Measurements from ENCODE around the gene RBM12. TPM values are rescaled to one million over a fixed set of nuclear protein-coding genes. Genes with fewer than 3 reads are reported as not detected.
"Not testable (repeated sequence)": the region's sequence is repeated elsewhere in the genome, so short reads cannot be mapped to it uniquely, and the experiment has no call there.

Gene RBM12
- total and polyA plus RNA-seq, 2 donors (not counting 1 experiment from before 2014, with no cell fraction given), result 52.7 to 144 TPM

DNA sequence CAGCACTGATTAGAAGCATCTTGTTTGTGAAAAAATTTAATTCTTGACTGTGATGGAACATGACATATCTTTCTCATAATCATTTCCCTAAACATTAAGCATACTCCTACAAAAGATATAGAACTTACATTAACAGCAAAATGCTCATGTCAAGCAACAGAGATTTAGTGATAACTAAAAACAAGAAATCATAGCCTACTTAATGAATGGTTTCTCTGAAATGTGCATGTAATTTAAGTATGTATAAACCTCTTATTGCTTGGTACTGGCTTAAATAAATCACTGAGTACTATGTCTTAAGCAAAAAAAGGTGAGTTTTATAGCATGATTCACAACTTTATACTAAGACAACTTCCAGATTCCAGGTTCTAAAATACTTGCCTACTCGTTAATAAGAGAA lies 43.8 kb upstream of the RBM12 start:
- CTCF ChIA-PET, result interaction anchor here (0.8 to 1.9 kb wide), 2 partner anchors 9 to 246 kb away, joined by 3 to 4 read pairs; partner anchors contain the start of genes NFS1 and ROMO1
- Histone ChIP-seq H3K9ac (ENCODE audit: low read length) (no peak overlapping the region), H4K20me1 (ENCODE audit: control insufficient read depth, insufficient read depth, low read length, poor library complexity, severe bottlenecking) (peaks cover 43% of the 10 kb centered on the region), H3K36me3 (replicated peaks in 1 of 2; ENCODE audit: control extremely low read depth in 1 of 2, control insufficient read depth in 1 of 2, extremely low read depth in 1 of 2, insufficient read depth in 2 of 2, low read length in 1 of 2) (peaks cover 25 to 89% of the 10 kb centered on the region in 2 experiments), H3K4me1 (ENCODE audit: control insufficient read depth in 2 of 2, insufficient read depth in 2 of 2, low read length in 2 of 2) (peaks cover 0 to 5% of the 10 kb centered on the region in 2 donors), H2AFZ (ENCODE audit: insufficient read depth, low read depth, low read length, poor library complexity, severe bottlenecking) (no peak overlapping the region), H3K4me2 (replicated peaks; ENCODE audit: low read depth, low read length, poor library complexity, severe bottlenecking) (no peak overlapping the region), H3K79me2 (ENCODE audit: control insufficient read depth, insufficient read depth, low read length) (peaks cover 44% of the 10 kb centered on the region), H3K4me3 (ENCODE audit: control extremely low read depth in 1 of 5, extremely low read depth in 1 of 5, insufficient read depth in 1 of 5, low read depth in 2 of 5, low read length in 4 of 5) (no peak overlapping the region), H3K9me3 (ENCODE audit: control extremely low read depth in 1 of 3, control insufficient read depth in 2 of 3, insufficient read depth in 1 of 3, low read length in 2 of 3) (no peaks in the 10 kb centered on the region), H3K27me3 (replicated peaks in 1 of 4; ENCODE audit: control extremely low read depth in 1 of 4, control insufficient read depth in 3 of 4, insufficient read depth in 4 of 4, low read length in 3 of 4) (no peaks in the 10 kb centered on the region), H3K27ac (ENCODE audit: low read length in 2 of 2) (no peak overlapping the region)
- ATAC-seq (ENCODE audit: low read depth) (no peak), DNase-seq (peak; percentile 12)
- no peak for TF ChIP-seq EZH2 (IDR thresholded peaks at IDR 0.05; ENCODE audit: borderline replicate concordance, insufficient read depth, low read depth, low read length, poor library complexity, severe bottlenecking)
- TF ChIP-seq, protein P1, sequence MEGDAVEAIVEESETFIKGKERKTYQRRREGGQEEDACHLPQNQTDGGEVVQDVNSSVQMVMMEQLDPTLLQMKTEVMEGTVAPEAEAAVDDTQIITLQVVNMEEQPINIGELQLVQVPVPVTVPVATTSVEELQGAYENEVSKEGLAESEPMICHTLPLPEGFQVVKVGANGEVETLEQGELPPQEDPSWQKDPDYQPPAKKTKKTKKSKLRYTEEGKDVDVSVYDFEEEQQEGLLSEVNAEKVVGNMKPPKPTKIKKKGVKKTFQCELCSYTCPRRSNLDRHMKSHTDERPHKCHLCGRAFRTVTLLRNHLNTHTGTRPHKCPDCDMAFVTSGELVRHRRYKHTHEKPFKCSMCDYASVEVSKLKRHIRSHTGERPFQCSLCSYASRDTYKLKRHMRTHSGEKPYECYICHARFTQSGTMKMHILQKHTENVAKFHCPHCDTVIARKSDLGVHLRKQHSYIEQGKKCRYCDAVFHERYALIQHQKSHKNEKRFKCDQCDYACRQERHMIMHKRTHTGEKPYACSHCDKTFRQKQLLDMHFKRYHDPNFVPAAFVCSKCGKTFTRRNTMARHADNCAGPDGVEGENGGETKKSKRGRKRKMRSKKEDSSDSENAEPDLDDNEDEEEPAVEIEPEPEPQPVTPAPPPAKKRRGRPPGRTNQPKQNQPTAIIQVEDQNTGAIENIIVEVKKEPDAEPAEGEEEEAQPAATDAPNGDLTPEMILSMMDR (IDR thresholded peaks at IDR 0.05), result no peak
- H3K27ac Mint-ChIP-seq, result no peak overlapping the region
- intact Hi-C loops (cut with micrococcal nuclease), result no loop called here
- no peaks in the 10 kb centered on the region for H3K9me3 Mint-ChIP-seq (ENCODE audit: insufficient read depth)
- H3K27me3 Mint-ChIP-seq, result no peaks in the 10 kb centered on the region
- peaks cover 24% of the 10 kb centered on the region for H3K4me1 Mint-ChIP-seq
- POLR2A ChIA-PET, result no interaction called here
- no CpG with 5 or more reads among the region's 1 CpG for WGBS (ENCODE audit: insufficient coverage)
- H3K4me3 Mint-ChIP-seq, result no peak overlapping the region

DNA sequence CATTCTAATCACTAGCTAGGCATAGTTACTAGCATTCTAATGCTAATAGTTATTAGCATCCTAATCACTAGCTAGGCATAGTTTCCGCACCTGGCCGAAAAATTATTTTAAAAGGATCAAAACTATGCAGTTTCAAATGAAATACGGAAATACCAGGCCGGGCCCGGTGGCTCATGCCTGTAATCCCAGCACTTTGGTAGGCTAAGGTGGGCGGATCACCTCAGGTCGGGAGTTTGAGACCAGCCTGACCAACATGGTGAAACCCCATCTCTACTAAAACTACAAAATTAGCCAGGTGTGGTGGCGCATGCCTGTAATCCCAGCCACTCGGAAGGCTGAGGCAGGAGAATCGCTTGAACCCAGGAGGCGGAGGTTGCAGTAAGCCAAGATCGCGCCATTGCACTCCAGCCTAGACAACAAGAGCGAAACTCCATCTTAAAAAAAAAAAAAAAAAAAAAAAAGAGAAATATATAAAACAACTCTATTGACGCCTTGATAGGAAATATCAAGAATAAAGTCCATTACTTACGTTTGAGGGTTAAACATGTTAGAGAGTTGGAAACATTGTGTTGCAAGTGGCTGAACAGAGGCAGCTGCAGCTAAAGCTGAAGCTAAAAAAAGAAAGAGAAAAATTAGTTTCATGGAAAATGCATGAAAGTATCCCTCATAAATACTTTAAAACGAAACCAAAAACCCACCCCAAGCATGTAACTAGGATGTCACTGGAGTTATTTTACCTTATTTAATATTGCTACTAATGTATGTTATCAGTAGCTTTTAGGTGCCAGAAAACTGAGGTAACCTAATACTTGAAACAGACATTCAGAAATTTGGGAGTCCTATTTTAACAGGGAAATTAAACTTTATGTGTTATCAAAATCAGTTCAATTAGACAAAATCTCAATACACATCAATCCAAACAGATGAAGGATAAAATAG lies 42.2 kb upstream of the RBM12 start:
- H3K4me3 Mint-ChIP-seq; H3K4me2 ChIP-seq (replicated peaks; ENCODE audit: low read depth, low read length, poor library complexity, severe bottlenecking); H3K4me3 ChIP-seq (ENCODE audit: control extremely low read depth in 1 of 5, extremely low read depth in 1 of 5, insufficient read depth in 1 of 5, low read depth in 2 of 5, low read length in 4 of 5); H3K27me3 Mint-ChIP-seq; H3K9me3 ChIP-seq (ENCODE audit: control extremely low read depth in 1 of 3, control insufficient read depth in 2 of 3, insufficient read depth in 1 of 3, low read length in 2 of 3); H3K4me1 ChIP-seq (ENCODE audit: control insufficient read depth in 2 of 2, insufficient read depth in 2 of 2, low read length in 2 of 2); ATAC-seq (ENCODE audit: low read depth); H3K27ac ChIP-seq (ENCODE audit: low read length in 2 of 2); H3K27me3 ChIP-seq (replicated peaks in 1 of 4; ENCODE audit: control extremely low read depth in 1 of 4, control insufficient read depth in 3 of 4, insufficient read depth in 4 of 4, low read length in 3 of 4); POLR2A ChIA-PET; H3K27ac Mint-ChIP-seq; H3K9ac ChIP-seq (ENCODE audit: low read length); H3K9me3 Mint-ChIP-seq (ENCODE audit: insufficient read depth); H2AFZ ChIP-seq (ENCODE audit: insufficient read depth, low read depth, low read length, poor library complexity, severe bottlenecking); intact Hi-C loops (cut with micrococcal nuclease): not testable (repeated sequence)
- Histone ChIP-seq H3K36me3 (replicated peaks in 1 of 2; ENCODE audit: control extremely low read depth in 1 of 2, control insufficient read depth in 1 of 2, extremely low read depth in 1 of 2, insufficient read depth in 2 of 2, low read length in 1 of 2) (peaks cover 23 to 91% of the 10 kb centered on the region in 2 experiments), H4K20me1 (ENCODE audit: control insufficient read depth, insufficient read depth, low read length, poor library complexity, severe bottlenecking) (peaks cover 37% of the 10 kb centered on the region), H3K79me2 (ENCODE audit: control insufficient read depth, insufficient read depth, low read length) (peaks cover 29% of the 10 kb centered on the region)
- 98% methylated on average over 6 of the region's 17 CpGs for WGBS (ENCODE audit: insufficient coverage)
- CTCF ChIA-PET, result interaction anchor here (0.6 to 1.6 kb wide), 2 partner anchors 10 to 78 kb away, joined by 3 read pairs; no protein-coding TSS in a partner anchor
- peaks cover 18% of the 10 kb centered on the region for H3K4me1 Mint-ChIP-seq
- peak; percentile 7 for DNase-seq

DNA sequence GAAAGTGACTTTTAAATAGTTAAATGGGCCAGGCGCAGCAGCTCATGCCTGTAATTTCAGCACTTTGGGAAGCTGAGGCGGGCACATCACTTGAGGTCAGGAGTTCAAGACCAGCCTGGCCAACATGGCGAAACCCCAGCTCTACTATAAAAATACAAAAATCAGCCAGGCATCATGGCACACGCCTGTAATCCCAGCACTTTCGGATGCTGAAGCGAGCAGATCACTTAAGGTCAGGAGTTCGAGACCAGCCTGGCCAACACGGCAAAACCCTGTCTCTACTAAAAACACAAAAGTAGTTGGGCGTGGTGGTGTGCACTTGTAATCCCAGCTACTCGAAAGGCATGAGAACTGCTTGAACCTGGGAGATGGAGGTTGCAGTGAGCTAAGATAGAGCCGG lies 41.2 kb upstream of the RBM12 start:
- H3K4me3 Mint-ChIP-seq, result not testable (repeated sequence)

More for the DNA sequence above, 41.2 kb upstream of the RBM12 start:
- H3K4me1 Mint-ChIP-seq, result peaks cover 11% of the 10 kb centered on the region
- H3K9me3 ChIP-seq (ENCODE audit: control extremely low read depth in 1 of 3, control insufficient read depth in 2 of 3, insufficient read depth in 1 of 3, low read length in 2 of 3); H3K4me3 ChIP-seq (ENCODE audit: control extremely low read depth in 1 of 5, extremely low read depth in 1 of 5, insufficient read depth in 1 of 5, low read depth in 2 of 5, low read length in 4 of 5); H3K4me2 ChIP-seq (replicated peaks; ENCODE audit: low read depth, low read length, poor library complexity, severe bottlenecking); H3K9ac ChIP-seq (ENCODE audit: low read length); H2AFZ ChIP-seq (ENCODE audit: insufficient read depth, low read depth, low read length, poor library complexity, severe bottlenecking); H3K4me1 ChIP-seq (ENCODE audit: control insufficient read depth in 2 of 2, insufficient read depth in 2 of 2, low read length in 2 of 2); POLR2A ChIA-PET; intact Hi-C loops (cut with micrococcal nuclease); H3K9me3 Mint-ChIP-seq (ENCODE audit: insufficient read depth); H3K27ac Mint-ChIP-seq; ATAC-seq (ENCODE audit: low read depth); H3K27ac ChIP-seq (ENCODE audit: low read length in 2 of 2); H3K27me3 Mint-ChIP-seq; H3K27me3 ChIP-seq (replicated peaks in 1 of 4; ENCODE audit: control extremely low read depth in 1 of 4, control insufficient read depth in 3 of 4, insufficient read depth in 4 of 4, low read length in 3 of 4): not testable (repeated sequence)
- 93% methylated on average over 7 of the region's 11 CpGs for WGBS (ENCODE audit: insufficient coverage)
- Histone ChIP-seq H3K36me3 (replicated peaks in 1 of 2; ENCODE audit: control extremely low read depth in 1 of 2, control insufficient read depth in 1 of 2, extremely low read depth in 1 of 2, insufficient read depth in 2 of 2, low read length in 1 of 2) (peaks cover 22 to 82% of the 10 kb centered on the region in 2 experiments), H3K79me2 (ENCODE audit: control insufficient read depth, insufficient read depth, low read length) (peaks cover 25% of the 10 kb centered on the region), H4K20me1 (ENCODE audit: control insufficient read depth, insufficient read depth, low read length, poor library complexity, severe bottlenecking) (peaks cover 32% of the 10 kb centered on the region)
- DNase-seq, result peak; percentile 12
- CTCF ChIA-PET, result interaction anchor here (0.6 to 1.6 kb wide), 2 partner anchors 9 to 79 kb away, joined by 3 read pairs; no protein-coding TSS in a partner anchor
